GM18519 (cell line): ENCODE data around the gene ZNF224.
"Not testable (repeated sequence)": the region's sequence is repeated elsewhere in the genome, so short reads cannot be mapped to it uniquely, and the experiment has no call there.

Experiments used
- ATAC-seq: cut with Tn5 transposase; IDR thresholded peaks from one replicate; pipeline ENCODE4 v1.9.1; 2021; ENCODE audit warnings: mild to moderate bottlenecking, moderate library complexity; ENCODE audit not compliant: unreplicated experiment, low FRiP score

ZNF224 gene

DNA sequence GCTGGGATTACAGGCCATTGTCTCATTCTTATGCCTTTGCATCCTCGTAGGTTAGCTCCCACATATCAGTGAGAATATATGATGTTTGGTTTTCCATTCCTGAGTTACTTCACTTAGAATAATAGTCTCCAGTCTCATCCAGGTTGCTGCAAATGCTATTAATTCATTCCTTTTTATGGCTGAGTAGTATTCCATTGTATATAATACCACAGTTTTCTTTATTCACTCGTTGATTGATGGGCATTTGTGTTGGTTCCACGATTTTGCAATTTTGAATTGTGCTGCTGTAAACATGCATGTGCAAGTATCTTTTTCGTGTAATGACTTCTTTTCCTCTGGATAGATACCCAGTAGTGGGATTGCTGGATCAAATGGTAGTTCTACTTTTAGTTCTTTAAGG lies 27.0 kb downstream of the ZNF224 start:
- ATAC-seq, result not testable (repeated sequence)

DNA sequence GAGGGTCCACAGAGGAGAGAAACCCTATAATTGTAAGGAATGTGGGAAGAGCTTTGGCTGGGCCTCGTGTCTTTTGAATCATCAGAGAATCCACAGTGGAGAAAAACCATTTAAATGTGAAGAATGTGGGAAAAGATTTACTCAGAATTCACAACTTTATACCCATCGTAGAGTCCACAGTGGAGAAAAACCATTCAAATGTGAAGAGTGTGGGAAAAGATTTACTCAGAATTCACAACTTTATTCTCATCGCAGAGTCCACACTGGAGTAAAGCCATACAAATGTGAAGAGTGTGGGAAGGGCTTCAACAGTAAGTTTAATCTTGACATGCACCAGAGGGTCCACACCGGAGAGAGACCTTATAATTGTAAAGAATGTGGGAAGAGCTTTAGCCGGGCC lies 37.8 kb downstream of the ZNF224 start:
- ATAC-seq, result no peak

DNA sequence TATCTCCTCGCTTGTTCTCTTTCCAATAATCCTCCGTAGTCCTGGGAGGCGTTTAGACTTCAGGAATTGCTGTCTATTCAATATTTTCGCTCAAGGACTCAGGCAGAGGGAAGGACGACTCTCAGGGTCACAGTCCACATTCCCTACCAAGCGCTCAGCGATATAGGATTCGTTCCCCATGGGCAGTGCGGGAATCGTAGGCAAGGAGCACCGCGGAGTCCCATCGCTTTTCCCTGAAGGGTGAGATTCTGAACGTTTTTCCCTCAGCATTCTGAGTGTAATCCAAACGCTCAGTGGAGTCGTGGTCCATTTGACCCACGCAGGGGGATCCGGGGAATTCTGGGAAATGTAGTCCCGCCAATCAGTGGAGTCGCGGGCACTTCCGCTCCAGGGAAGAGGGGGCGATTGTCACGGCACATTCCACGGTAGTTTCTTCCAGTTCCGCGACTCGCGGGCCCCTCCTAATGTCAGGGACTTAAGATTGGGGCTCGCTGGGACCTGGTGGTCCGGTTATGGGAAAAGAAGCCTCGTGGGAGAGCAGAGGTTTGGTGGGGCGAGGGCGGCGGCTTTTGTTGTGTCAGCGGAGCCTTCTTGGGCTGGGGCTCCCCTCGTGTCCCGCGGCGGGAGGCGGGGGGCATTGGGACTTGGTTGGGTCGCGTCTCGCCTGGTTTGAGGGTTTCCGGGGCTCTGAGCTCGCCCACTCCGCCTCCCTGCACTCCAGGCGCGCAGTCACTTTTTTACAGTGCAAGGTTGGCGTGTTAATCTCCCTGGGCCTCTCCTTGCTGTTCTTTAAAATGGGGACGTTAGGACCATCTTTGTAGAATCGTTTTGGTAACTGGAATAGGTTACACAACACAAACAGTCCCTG lies 47.3 kb downstream of the ZNF224 start, which contains the start of gene ZNF234:
Gene ZNF234 (plus strand): TSS at position 364 of the 868 bp plus-strand sequence. CDS start 3,079 bp downstream, outside the sequence.
- no peak for ATAC-seq

DNA sequence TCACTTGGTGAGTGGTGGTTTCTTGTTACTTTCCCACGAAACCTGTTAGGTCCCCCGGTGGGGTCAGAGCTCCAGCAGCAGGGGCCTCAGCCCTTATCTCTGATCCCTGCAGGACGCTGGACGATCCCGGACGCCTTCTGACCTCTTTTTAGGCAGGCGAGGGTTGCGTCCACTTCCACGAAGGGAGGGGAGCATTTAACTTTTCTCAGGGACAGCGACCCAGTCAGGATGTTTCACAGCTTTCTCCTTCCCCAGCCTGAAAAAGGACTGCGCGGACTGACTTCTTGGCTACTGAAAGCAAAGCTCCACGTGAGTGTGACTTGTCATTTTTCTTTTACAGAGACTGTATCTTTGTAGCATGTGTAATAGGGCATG lies 47.9 kb downstream of the ZNF224 start:
- no peak for ATAC-seq

DNA sequence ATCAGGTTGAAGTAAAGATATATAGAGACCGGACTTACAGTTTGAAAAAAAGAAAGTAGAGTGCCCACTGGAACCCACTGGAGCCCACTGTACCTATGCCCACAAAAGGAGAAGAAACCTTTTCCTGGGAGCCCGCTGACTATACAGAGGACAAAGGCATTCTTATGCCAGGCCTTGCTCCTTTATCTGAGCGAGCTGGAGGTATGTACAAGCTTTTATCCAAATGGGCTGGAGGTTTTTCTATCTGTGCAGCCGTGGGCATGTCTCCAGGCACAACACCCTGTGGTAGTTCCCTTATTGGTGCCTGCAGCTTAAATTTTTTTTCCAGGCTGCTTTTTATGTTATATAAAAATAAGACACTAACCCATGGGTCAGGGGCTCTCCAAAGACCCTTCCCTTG lies 55.6 kb downstream of the ZNF224 start:
- ATAC-seq, result no peak

DNA sequence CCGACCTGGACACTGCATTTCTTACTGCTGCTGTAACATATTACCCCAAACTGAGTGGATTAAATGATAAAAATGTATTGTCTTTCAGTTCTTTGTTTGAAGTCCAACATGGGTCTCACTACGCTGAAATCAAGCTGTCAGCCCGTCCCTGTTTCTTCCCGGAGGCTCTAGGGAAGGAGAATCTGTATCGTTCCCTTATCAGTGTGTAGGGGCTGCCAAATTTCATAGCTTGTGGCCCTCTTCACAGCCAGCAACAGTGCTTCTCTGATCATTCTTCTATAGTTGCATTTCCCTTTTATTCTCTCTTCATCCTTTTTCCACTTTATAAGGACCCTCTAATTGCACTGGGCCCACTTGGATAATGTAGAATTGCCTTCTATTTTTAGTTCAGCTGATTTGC lies 57.3 kb downstream of the ZNF224 start:
- no peak for ATAC-seq

DNA sequence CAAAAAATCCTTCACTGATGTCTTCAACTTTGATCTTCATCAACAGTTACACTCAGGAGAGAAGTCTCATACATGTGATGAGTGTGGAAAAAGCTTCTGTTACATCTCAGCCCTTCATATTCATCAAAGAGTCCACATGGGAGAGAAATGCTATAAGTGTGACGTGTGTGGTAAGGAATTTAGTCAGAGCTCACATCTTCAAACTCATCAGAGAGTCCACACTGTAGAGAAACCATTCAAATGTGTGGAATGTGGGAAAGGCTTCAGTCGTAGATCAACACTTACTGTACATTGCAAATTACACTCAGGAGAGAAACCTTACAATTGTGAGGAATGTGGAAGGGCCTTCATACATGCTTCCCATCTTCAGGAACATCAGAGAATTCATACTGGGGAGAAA lies 62.3 kb downstream of the ZNF224 start:
- ATAC-seq, result no peak
